ENCODE results near the gene MYO18A. TPM values are rescaled to one million over a fixed set of nuclear protein-coding genes. Genes with fewer than 3 reads are reported as not detected.

Gene MYO18A
- total RNA-seq, 1 donor from 2014 or later: 79.9 TPM

- H3K9me3 Mint-ChIP-seq (ENCODE audit: unreplicated experiment): no peaks in the 10 kb centered on the region
- peaks cover 55% of the 10 kb centered on the region for H3K36me3 Mint-ChIP-seq (ENCODE audit: low read depth, unreplicated experiment)
- TF ChIP-seq, protein P1, sequence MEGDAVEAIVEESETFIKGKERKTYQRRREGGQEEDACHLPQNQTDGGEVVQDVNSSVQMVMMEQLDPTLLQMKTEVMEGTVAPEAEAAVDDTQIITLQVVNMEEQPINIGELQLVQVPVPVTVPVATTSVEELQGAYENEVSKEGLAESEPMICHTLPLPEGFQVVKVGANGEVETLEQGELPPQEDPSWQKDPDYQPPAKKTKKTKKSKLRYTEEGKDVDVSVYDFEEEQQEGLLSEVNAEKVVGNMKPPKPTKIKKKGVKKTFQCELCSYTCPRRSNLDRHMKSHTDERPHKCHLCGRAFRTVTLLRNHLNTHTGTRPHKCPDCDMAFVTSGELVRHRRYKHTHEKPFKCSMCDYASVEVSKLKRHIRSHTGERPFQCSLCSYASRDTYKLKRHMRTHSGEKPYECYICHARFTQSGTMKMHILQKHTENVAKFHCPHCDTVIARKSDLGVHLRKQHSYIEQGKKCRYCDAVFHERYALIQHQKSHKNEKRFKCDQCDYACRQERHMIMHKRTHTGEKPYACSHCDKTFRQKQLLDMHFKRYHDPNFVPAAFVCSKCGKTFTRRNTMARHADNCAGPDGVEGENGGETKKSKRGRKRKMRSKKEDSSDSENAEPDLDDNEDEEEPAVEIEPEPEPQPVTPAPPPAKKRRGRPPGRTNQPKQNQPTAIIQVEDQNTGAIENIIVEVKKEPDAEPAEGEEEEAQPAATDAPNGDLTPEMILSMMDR (IDR thresholded peaks at IDR 0.05; ENCODE audit: unreplicated experiment): no peak
- peaks cover 11% of the 10 kb centered on the region for H3K4me1 Mint-ChIP-seq (ENCODE audit: unreplicated experiment)
- H3K27me3 Mint-ChIP-seq (ENCODE audit: unreplicated experiment): peaks cover 8% of the 10 kb centered on the region
- no peak for DNase-seq (ENCODE audit: low spot score)
- peak overlapping the region; percentile 69 for H3K4me3 Mint-ChIP-seq (ENCODE audit: unreplicated experiment)
- H3K27ac Mint-ChIP-seq (ENCODE audit: unreplicated experiment): no peak overlapping the region
These were observed 86.0 kb downstream of the MYO18A start for GRCh38 chr17:29094101-29094708.

- no peak for DNase-seq (ENCODE audit: low spot score)
- peaks cover 9% of the 10 kb centered on the region for H3K27me3 Mint-ChIP-seq (ENCODE audit: unreplicated experiment)
- H3K4me1 Mint-ChIP-seq (ENCODE audit: unreplicated experiment): peaks cover 11% of the 10 kb centered on the region
- H3K4me3 Mint-ChIP-seq (ENCODE audit: unreplicated experiment): no peak overlapping the region
- H3K36me3 Mint-ChIP-seq (ENCODE audit: low read depth, unreplicated experiment): peaks cover 58% of the 10 kb centered on the region
- TF ChIP-seq, protein P1 (IDR thresholded peaks at IDR 0.05; ENCODE audit: unreplicated experiment): no peak
- no peak overlapping the region for H3K27ac Mint-ChIP-seq (ENCODE audit: unreplicated experiment)
- no peaks in the 10 kb centered on the region for H3K9me3 Mint-ChIP-seq (ENCODE audit: unreplicated experiment)
These were observed 86.9 kb downstream of the MYO18A start for GRCh38 chr17:29093090-29093871.

DNA sequence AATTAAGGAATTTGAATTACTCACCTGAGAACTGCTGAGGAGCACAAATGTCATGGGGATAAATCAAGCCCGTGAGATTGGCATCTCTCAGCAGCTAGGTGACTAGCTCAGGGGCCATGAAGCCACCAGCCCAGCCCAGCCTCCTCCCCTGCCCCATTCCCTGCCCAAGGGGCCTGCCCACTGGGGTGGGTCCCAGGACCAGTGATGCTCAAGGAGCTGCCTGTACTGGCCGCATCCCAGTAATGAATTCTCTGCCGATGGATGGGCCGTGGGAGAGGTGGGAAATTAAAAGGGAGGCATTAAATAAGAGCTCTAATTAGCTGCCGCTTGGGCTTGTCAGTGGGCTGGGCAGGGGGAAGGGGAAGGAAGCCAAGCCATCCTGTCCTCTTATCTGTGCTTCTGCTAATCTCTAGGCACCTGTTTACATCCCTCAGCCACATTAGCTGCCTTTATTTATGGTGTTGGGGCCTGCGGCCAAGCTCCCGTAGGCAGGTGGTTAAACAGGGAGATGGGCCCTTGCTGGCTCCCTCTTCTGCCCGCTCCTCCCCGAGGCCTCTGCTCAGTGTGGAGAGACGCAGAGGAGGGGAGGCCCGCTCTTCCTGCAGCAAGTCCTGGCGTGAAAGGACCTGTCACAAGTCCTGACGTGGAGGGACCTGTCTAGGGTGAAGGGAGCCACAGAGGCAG, 88.5 kb downstream of the MYO18A start:
- Mint-ChIP-seq H3K36me3 (ENCODE audit: low read depth, unreplicated experiment) (peaks cover 53% of the 10 kb centered on the region), H3K4me1 (ENCODE audit: unreplicated experiment) (peaks cover 11% of the 10 kb centered on the region), H3K27ac (ENCODE audit: unreplicated experiment) (peak overlapping the region; percentile 30), H3K4me3 (ENCODE audit: unreplicated experiment) (no peak overlapping the region), H3K27me3 (ENCODE audit: unreplicated experiment) (peaks cover 11% of the 10 kb centered on the region), H3K9me3 (ENCODE audit: unreplicated experiment) (no peaks in the 10 kb centered on the region)
- no peak for DNase-seq (ENCODE audit: low spot score)
- TF ChIP-seq, protein P1 (IDR thresholded peaks at IDR 0.05; ENCODE audit: unreplicated experiment): no peak

GRCh38 chr17:29090750-29091605, 89.2 kb downstream of the MYO18A start:
- Mint-ChIP-seq H3K36me3 (ENCODE audit: low read depth, unreplicated experiment) (peaks cover 54% of the 10 kb centered on the region), H3K27ac (ENCODE audit: unreplicated experiment) (no peak overlapping the region)
- no peak for DNase-seq (ENCODE audit: low spot score)

More at GRCh38 chr17:29090750-29091605, 89.2 kb downstream of the MYO18A start:
- peaks cover 11% of the 10 kb centered on the region for H3K27me3 Mint-ChIP-seq (ENCODE audit: unreplicated experiment)
- no peak overlapping the region for H3K4me3 Mint-ChIP-seq (ENCODE audit: unreplicated experiment)
- TF ChIP-seq, protein P1 (IDR thresholded peaks at IDR 0.05; ENCODE audit: unreplicated experiment): no peak
- no peaks in the 10 kb centered on the region for H3K9me3 Mint-ChIP-seq (ENCODE audit: unreplicated experiment)
- peaks cover 11% of the 10 kb centered on the region for H3K4me1 Mint-ChIP-seq (ENCODE audit: unreplicated experiment)
